Ectodermal cell (in vitro differentiated cells): Measurements from ENCODE around the gene EXOC2. TPM values are rescaled to one million over a fixed set of nuclear protein-coding genes. Genes with fewer than 3 reads are reported as not detected.
A peak's percentile ranks its signal among the peaks of the same experiment; 100 is the strongest.

Experiments used
- H3K27ac ChIP-seq: 2 replicates; pipeline ENCODE4 v1.7.0; 2013; ENCODE audit warnings: mild to moderate bottlenecking, low read depth, low read length; ENCODE audit not compliant: insufficient read depth, poor library complexity, severe bottlenecking
- H3K27me3 ChIP-seq: 2 replicates; pipeline ENCODE4 v1.7.0; 2013; ENCODE audit warnings: mild to moderate bottlenecking, low read length; ENCODE audit not compliant: insufficient read depth, control insufficient read depth, poor library complexity, severe bottlenecking
- H3K36me3 ChIP-seq: one replicate; pipeline ENCODE4 v1.7.0; 2013; ENCODE audit warnings: low read length; ENCODE audit not compliant: control insufficient read depth, insufficient read depth
- H3K4me1 ChIP-seq: one replicate; pipeline ENCODE4 v1.7.0; 2013; ENCODE audit warnings: low read length; ENCODE audit not compliant: control insufficient read depth, insufficient read depth
- H3K4me3 ChIP-seq: 2 replicates; pipeline ENCODE4 v1.7.0; 2013; ENCODE audit warnings: low read depth, low read length, control low read depth; ENCODE audit not compliant: insufficient read depth
- H3K9me3 ChIP-seq: 2 replicates; pipeline ENCODE4 v1.7.0; 2013; ENCODE audit warnings: mild to moderate bottlenecking, low read length, moderate library complexity; ENCODE audit not compliant: control insufficient read depth
- WGBS, 2 experiments: methylation state at CpG; one replicate each; pipeline ENCODE4 v1.1.7; 2013; ENCODE audit warnings: missing lambda C conversion rate in 2 of 2; 5-methylcytosine and 5-hydroxymethylcytosine counted together
- polyA plus RNA-seq, 4 experiments: library from polyadenylated mRNA; stranded (reverse); fragments of 50-300 nt; gene quantifications; one replicate each; pipeline ENCODE4 v1.2.3, GENCODE V29; 2013

The EXOC2 gene
- polyA plus RNA-seq (2013, experiment 1 of 4) = 34.9 TPM
- 36.9 TPM for polyA plus RNA-seq (2013, experiment 2 of 4)
- polyA plus RNA-seq (2013, experiment 3 of 4) = 26.4 TPM
- polyA plus RNA-seq (2013, experiment 4 of 4) = 26.1 TPM

DNA sequence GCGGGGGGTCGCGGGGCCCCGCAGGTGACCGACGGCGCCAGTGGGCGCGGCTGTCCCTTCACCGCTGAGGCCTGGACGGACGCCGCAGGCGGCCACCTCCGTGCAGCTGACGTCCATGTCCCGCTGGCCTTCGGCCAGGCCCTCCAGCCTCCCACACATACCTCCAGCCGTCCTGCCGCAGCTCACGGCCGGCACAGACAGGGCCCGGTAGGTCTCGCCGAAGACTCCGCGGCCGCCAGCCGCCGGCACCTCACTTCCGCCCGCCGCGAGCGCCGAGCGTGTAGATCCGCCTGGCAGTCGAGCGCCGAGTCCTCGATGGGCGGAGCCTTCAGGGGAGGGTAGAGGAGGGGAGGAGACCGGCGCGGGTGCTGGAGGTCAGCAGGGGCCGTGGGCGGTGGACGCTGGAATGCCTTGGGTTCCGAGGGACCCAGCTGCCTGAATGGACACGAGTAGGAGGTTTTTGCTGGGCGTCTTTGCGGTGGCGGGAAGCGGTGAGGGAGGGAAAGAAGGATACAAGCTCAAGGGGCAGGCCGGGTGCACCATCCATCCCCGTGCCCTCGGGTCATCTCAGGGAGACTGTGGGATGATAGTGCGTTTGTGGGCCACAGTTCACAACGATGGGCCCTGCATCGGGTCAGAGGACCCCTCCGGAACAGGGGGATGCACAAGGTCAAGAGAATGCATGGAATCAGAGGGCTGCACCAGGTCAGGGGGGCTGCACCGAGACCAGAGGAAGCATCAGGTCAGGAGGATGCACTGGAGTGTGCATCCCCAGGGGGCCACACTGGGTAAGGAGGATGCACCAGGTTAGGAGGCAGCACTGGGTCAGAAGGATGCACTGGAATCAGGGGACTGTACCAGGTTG is at the start of gene EXOC2:
Gene EXOC2 (minus strand): TSS at position 282 of the 865 bp plus-strand sequence. CDS start 55,321 bp downstream, outside the sequence.
- Histone ChIP-seq H3K36me3 (no peaks in the 10 kb centered on the region), H3K4me1 (no peaks in the 10 kb centered on the region), H3K27ac (no peak within 1 kb of the TSS), H3K4me3 (peak within 1 kb of the TSS; percentile 65), H3K9me3 (no peaks in the 10 kb centered on the region), H3K27me3 (no peaks in the 10 kb centered on the region)
- WGBS, 2 experiments = 1% methylated on average over 63 of the region's 63 CpGs

DNA sequence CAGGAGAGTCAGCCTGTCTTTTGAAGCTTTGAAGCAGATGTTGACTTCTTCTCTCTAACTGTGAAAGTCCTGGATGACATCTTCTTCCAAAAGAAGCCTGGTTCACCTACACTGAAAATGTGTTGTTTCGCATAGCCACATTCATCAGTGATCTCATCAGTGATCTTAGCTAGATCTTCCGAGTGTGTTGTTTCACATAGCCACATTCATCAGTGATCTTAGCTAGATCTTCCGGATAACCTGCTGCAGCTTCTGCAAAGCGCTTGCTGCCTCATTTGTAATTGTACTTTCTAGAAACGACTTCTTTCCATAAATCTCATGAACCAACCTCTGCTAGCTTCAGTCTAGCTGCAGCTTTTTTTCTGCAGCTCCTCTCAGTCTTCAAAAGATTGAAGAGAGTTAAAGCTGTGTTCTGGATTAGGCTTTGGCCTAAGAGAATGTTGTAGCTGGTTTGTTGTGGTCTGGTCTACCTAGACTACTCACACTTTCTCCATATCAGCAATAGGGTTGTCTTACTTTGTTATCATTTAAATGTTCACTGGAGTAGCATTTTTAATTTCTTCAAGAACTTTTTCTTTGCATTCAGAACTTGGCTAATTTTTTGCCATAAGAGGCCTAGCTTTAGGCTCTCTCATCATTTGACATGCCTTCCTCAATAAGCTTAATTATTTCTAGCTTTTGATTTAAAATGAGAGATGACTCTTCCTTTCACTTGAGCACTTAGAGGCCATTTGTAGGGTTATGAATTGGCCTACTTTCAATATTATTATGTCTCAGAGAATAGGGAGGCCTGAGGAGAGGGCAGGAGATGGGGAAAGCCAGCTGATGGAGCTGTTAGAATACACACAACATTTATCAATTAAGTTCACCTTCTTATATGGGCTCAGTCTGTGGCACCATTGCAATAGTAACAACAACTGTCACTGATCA is 48.7 kb upstream of the EXOC2 start:
- H3K4me1 ChIP-seq = no peaks in the 10 kb centered on the region
- no peaks in the 10 kb centered on the region for H3K27me3 ChIP-seq
- no peaks in the 10 kb centered on the region for H3K36me3 ChIP-seq
- 91 to 94% methylated on average over 5 of the region's 5 CpGs for WGBS, 2 experiments
- no peak overlapping the region for H3K4me3 ChIP-seq
- H3K27ac ChIP-seq = no peak overlapping the region
- no peaks in the 10 kb centered on the region for H3K9me3 ChIP-seq

- 94% methylated on average over 20 of the region's 20 CpGs for WGBS, 2 experiments
- Histone ChIP-seq H3K27me3 (no peaks in the 10 kb centered on the region), H3K4me3 (no peak overlapping the region), H3K9me3 (no peaks in the 10 kb centered on the region), H3K4me1 (no peaks in the 10 kb centered on the region), H3K36me3 (no peaks in the 10 kb centered on the region), H3K27ac (no peak overlapping the region)
Observed at GRCh38 chr6:736657-737446, 43.9 kb upstream of the EXOC2 start.

DNA sequence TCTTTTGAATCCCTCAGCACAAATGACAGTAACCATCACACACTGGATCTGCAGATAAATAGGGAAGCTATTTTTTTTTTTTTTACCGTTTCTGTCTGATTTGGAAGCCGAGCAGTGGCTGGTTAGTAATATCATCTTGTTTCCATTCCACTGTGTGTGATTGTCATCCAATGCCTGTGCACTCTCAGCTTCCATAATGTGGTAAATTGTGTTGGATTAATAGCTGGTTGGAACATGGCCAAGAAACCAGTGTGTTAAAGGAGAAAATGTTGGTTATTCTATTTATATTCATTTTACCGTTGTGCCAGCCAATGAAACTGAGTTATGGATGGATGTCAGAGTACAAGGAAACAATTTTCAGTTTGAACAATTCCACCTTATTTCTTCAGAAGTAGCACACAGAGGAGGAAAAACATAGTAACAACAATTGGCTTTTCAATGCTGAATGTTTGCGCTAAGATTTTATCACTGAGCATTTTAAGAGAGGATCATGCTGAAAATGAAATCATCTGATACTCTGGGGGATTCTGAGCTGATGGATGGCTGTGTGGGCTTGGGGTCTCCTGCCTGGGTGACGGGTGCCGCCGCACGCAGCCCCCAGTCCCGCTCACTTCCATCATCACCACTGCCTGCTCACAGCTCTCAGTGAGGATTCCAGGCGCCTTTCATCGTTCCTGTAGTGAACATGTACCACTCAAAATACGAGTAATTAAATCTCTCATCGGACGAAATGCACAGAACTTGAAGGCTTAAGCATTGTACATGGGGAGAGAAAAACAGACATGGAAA is 40.7 kb upstream of the EXOC2 start:
- no peaks in the 10 kb centered on the region for H3K27me3 ChIP-seq
- H3K36me3 ChIP-seq = no peaks in the 10 kb centered on the region
- H3K9me3 ChIP-seq = no peaks in the 10 kb centered on the region
- no peak overlapping the region for H3K27ac ChIP-seq
- no peak overlapping the region for H3K4me3 ChIP-seq
- H3K4me1 ChIP-seq = no peaks in the 10 kb centered on the region
- WGBS, 2 experiments = 95 to 98% methylated on average over 14 of the region's 14 CpGs

DNA sequence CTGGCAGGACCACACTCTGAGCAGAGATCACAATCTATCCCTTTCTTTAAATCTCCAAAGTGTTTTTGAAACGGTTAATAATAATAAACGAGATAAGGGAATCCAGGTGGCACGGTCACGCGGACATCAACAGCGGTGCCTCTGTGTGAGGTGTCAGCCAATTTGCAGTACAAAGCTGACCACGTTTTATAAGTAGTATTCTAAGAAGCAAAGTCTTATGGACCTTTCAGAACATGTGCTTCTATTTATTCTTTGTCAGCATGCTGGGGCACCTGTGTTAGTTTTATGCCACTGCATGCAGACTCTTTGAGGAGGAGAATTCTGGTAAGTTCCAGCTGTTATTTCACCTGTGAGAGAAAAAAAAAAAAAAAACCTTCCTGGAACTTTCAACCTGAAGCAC is 39.0 kb upstream of the EXOC2 start:
- Histone ChIP-seq H3K27me3 (no peaks in the 10 kb centered on the region), H3K27ac (no peak overlapping the region), H3K36me3 (no peaks in the 10 kb centered on the region), H3K9me3 (no peaks in the 10 kb centered on the region), H3K4me3 (no peak overlapping the region), H3K4me1 (no peaks in the 10 kb centered on the region)
- 88 to 90% methylated on average over 7 of the region's 7 CpGs for WGBS, 2 experiments

GRCh38 chr6:729606-730320 is 36.8 kb upstream of the EXOC2 start:
- H3K4me3 ChIP-seq = no peak overlapping the region
- H3K36me3 ChIP-seq = no peaks in the 10 kb centered on the region
- H3K27me3 ChIP-seq = no peaks in the 10 kb centered on the region
- no peak overlapping the region for H3K27ac ChIP-seq
- WGBS, 2 experiments = 92 to 94% methylated on average over 10 of the region's 10 CpGs
- H3K9me3 ChIP-seq = no peaks in the 10 kb centered on the region
- H3K4me1 ChIP-seq = no peaks in the 10 kb centered on the region

GRCh38 chr6:727856-728255 is 34.9 kb upstream of the EXOC2 start:
- WGBS, 2 experiments = 76 to 93% methylated on average over 2 to 3 of the region's 3 CpGs
- no peak overlapping the region for H3K4me3 ChIP-seq
- H3K27me3 ChIP-seq = no peaks in the 10 kb centered on the region
- no peaks in the 10 kb centered on the region for H3K36me3 ChIP-seq
- H3K27ac ChIP-seq = no peak overlapping the region
- H3K4me1 ChIP-seq = no peaks in the 10 kb centered on the region
- no peaks in the 10 kb centered on the region for H3K9me3 ChIP-seq

DNA sequence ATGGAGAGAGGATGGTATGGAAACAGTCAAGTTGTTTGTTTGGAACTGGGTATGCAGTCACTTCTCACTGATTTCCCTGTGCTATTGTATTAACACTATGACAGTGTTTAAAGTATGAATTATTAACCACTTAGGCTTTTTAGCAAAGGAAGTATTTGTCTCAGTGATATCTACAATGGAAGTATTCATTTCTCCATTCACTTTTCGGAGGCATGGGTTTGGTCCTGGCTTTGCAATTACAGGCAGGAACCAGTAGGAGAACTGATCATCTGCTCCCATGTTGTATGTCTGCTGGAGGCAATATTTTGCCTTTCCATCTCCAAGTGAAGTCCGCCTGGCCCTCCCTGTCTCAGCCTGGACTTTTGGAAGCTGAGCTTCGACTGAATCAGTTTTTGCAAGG is 30.6 kb upstream of the EXOC2 start:
- H3K4me3 ChIP-seq = no peak overlapping the region
- no peaks in the 10 kb centered on the region for H3K4me1 ChIP-seq
- H3K27me3 ChIP-seq = no peaks in the 10 kb centered on the region
- H3K9me3 ChIP-seq = no peaks in the 10 kb centered on the region
- no peaks in the 10 kb centered on the region for H3K36me3 ChIP-seq
- H3K27ac ChIP-seq = no peak overlapping the region
- WGBS, 2 experiments = 85 to 93% methylated on average over 3 of the region's 3 CpGs

DNA sequence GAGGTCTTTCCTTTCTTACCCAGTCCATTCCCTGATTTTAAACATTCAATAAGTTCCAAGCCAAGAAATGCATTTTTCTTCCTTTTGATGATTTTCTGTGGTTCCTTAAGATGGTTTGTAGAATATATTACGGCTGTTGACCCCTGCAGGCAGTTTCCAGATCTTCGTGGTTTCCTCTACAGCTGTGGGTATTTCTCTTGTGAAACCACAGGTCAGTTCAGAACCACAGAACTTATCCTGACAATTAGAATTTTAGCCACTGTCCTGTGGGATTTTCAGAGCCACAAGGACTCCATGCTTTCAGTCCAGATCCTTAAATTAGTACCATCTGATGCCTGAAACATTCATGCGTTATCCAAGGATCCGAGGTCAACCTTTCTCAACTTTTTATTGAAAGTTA is 29.7 kb upstream of the EXOC2 start:
- Histone ChIP-seq H3K9me3 (no peaks in the 10 kb centered on the region), H3K27ac (no peak overlapping the region), H3K36me3 (no peaks in the 10 kb centered on the region), H3K27me3 (no peaks in the 10 kb centered on the region), H3K4me3 (no peak overlapping the region), H3K4me1 (no peaks in the 10 kb centered on the region)
- WGBS, 2 experiments = 93 to 94% methylated on average over 4 of the region's 4 CpGs
